ENCODE results near the gene GIPC2.
"Not testable (repeated sequence)": the region's sequence is repeated elsewhere in the genome, so short reads cannot be mapped to it uniquely, and the experiment has no call there.

GIPC2 gene

DNA sequence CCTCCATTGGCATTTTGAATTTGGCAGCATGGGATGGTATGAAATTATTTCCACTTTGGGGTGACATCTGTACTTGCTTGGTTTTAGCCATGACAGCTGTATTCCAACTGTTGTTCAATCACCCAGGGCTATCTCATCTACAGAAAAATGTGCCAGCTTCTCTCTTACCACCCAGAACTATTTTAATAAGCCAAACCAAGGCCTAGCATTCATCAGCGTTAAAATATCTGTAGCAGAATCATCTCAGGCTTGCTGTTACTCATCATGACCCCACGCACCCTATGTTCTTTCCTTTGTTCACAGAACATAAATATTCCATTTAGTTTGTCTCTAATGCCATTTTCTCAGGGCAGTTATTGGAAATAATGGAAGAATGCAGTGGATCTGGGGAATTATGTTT, 49.8 kb downstream of the GIPC2 start:
- no peak for DNase-seq (ENCODE audit: low read depth in 2 of 2)

- DNase-seq (ENCODE audit: low read depth in 2 of 2): no peak
These were observed 50.3 kb downstream of the GIPC2 start for GRCh38 chr1:78096017-78096416.

- DNase-seq (ENCODE audit: low read depth in 2 of 2): no peak
These were observed 51.2 kb downstream of the GIPC2 start for GRCh38 chr1:78096976-78097375.

GRCh38 chr1:78101051-78101450, 55.3 kb downstream of the GIPC2 start:
- DNase-seq (ENCODE audit: low read depth in 2 of 2): no peak

DNA sequence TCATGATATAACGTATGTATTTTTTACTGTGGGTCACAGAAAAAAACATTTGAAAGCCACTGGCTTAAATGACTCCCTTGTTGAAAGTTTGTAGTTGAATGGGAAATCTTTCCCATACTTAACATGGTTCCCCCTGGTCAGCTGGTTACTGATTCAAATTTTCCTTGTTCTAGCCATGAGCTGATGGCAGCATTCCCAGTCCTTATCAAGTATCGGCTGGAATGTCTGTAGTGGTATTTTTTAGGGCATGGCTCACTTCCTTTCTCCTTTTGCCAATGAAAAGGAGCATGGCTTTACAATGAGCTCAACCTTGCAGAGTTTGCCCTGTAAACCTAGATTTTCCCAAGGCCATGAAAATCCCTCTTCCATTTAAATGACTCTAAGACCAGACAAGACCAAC, 55.7 kb downstream of the GIPC2 start:
- DNase-seq (ENCODE audit: low read depth in 2 of 2): no peak

DNA sequence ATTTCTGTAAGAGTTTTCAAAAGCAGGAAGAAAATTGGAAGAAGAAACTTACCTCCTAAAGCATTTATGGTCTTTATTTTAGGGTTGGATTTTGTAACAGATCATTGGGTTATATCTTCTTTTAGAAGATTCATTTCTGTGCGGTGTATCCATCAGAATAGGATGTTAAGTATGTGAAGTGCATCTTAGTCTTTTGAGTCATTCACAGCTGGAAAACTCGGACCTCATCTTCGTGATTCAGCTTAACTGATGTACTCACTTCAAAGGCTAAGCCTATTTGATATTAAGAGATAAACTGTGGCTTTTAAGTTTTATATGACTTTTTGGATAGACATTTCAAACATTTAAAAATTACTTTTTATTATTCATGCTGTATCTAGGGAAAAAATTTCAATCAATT, 56.3 kb downstream of the GIPC2 start:
- DNase-seq (ENCODE audit: low read depth in 2 of 2): no peak

DNA sequence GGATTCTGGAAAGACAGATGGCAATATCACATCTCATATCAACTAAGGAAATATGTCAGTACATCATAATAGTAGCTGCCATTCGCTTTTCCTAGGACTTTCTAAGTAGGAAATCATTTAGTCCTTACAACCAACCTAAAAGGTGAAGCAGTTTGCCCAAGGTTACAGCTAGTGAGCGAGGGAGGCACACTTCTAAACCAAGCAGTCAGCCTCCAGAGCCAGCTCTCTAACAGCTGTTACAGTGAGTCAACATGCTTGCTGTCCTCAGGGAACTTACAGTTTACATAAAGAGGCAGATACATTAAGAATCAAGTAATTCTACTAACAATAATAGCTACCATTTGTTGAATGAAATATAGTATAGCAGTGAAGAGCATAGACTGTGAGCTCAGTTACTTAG, 57.1 kb downstream of the GIPC2 start:
- no peak for DNase-seq (ENCODE audit: low read depth in 2 of 2)

- DNase-seq (ENCODE audit: low read depth in 2 of 2): no peak
These were observed 58.6 kb downstream of the GIPC2 start for GRCh38 chr1:78104322-78104721.

DNA sequence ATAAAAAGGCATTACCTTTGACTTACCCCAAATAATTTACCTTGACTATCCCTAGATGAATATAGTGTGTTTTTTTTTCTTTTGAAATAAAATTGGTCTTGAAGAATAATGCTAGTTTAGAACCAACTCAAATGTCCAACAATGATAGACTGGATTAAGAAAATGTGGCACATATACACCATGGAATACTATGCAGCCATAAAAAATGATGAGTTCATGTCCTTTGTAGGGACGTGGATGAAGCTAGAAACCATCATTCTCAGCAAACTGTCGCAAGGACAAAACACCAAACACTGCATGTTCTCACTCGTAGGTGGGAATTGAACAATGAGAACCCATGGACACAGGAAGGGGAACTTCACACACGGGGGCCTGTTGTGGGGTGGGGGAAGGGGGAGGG, 63.9 kb downstream of the GIPC2 start:
- DNase-seq (ENCODE audit: low read depth in 2 of 2): not testable (repeated sequence)

DNA sequence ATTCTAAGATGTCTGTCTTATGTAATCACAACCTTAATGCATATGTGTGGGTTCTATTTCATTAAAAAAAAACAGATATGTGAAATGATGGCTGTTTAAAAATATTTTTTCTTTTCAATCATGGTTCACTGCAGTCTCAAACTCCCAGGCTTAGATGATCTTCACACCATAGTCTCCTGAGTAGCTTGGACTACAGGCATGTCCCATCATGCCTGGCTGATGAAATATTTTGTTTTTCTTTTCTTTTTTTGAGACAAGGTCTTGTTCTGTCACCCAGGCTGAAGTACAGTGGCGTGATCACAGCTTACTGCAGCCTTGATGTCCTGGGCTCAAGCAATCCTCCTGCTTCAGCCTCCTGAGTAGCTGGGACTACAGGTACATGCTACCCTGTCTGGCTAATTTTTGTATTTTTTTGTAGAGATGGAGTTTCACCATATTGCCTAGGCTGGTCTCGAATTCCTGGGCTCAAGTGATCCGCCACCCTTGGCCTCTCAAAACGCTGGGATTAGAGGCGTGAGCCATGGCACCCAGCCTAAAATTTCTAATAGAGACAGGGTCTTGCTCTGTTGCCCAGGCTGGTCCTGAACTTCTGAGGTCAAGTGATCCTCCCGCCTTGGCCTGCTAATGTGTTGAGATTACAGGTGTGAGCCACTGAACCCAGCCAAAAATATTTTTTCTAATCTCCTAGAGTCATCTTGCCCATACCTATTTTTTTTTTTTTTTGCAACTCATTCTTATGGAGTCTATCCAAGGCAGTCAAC, 67.6 kb downstream of the GIPC2 start:
- no peak for DNase-seq (ENCODE audit: low read depth in 2 of 2)

- peak; percentile 14 to 35 for DNase-seq (ENCODE audit: low read depth in 2 of 2)
These were observed 68.5 kb downstream of the GIPC2 start for GRCh38 chr1:78114034-78114956.

DNA sequence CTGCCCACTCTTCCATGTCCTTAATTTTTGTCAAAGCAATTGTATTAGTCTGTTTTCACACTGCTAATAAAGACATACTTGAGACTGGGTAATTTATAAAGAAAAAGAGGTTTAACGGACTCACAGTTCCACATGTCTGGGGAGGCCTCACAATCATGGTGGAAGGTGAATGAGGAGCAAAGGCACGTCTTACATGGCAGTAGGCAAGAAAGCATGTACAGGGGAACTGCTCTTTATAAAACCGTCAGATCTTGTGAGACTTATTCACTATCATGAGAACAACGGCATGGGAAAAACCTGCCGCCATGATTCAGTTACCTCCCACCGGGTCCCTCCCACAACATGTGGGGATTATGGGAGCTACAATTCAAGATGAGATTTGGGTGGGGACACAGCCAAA, 74.7 kb downstream of the GIPC2 start:
- DNase-seq (ENCODE audit: low read depth in 2 of 2): not testable (repeated sequence)

GRCh38 chr1:78121710-78122109, 75.9 kb downstream of the GIPC2 start:
- DNase-seq (ENCODE audit: low read depth in 2 of 2): no peak

DNA sequence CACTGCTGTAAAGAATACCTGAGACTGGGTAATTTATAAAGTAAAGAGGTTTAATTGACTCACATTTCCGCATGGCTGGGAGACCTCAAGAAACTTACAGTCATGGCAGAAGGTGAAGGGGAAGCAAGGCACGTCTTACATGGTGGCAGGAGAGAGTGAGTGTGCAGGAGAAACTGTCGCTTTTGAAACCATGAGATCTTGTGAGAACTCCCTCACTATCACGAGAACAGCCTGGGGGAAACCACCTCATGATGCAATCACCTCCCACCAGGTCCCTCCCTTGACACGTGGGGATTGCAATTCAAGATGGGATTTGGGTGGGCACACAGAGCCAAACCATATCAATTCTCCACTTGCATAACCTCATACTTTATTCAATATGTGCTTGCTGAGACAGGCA, 76.6 kb downstream of the GIPC2 start:
- DNase-seq (ENCODE audit: low read depth in 2 of 2): no peak

GRCh38 chr1:78126506-78126905, 80.7 kb downstream of the GIPC2 start:
- no peak for DNase-seq (ENCODE audit: low read depth in 2 of 2)

GRCh38 chr1:78132174-78132947, 86.6 kb downstream of the GIPC2 start:
- DNase-seq (ENCODE audit: low read depth in 2 of 2): no peak

GRCh38 chr1:78132948-78133322, 87.2 kb downstream of the GIPC2 start:
- no peak for DNase-seq (ENCODE audit: low read depth in 2 of 2)

DNA sequence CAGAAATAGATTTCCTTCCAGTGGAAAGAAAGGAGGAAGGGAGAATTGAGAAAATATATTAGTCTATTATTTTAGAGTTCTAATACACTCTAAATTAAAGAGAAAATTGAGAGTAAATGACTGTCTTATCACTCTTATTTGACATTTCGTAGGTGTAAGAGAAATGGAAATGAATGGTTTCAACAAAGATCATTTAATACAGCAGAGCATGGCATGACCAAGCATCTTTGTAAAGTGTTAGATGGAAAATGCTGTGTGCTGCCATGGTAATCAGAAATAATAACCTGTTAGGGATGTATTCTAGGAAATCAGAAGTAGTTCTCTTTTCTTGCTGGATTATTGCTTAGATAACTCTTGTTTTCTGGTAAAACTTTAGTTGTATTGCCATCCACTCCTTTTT, 90.9 kb downstream of the GIPC2 start:
- DNase-seq (ENCODE audit: low read depth in 2 of 2): no peak

DNA sequence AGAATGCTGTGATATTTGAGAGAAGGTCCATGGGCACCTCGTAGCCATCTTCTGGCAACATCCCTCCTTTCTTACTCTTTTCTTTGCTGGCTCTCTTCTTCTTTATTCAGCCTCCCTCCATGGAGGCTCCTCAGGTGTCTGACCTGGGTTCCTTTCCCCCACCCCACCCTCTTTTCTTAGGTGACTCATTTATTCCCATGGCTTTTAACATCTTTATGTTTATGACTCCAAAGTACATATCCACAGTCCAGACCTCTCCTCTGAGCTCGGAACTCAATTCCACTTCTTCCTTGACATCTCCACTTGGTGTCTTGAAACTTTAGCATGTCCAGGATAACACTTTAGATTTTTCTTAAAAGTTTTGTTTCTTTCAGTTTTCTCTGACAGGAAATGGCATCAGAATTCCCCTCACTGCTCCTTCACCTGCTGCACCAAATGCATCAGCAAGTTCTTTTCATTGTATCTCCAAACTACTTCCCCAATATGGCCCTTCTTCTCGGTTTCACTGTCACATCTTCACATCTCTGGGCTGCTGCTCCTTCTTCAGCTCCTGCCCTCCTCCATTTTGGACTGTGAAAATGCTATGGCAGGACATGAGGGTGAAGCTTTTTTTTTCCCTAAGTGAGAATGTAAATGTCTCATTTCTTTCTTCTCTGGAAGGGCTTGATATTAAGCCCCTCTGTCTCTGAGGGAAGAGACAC, 95.9 kb downstream of the GIPC2 start:
- no peak for DNase-seq (ENCODE audit: low read depth in 2 of 2)

- DNase-seq (ENCODE audit: low read depth in 2 of 2): no peak
These were observed 97.0 kb downstream of the GIPC2 start for GRCh38 chr1:78142736-78143135.

DNA sequence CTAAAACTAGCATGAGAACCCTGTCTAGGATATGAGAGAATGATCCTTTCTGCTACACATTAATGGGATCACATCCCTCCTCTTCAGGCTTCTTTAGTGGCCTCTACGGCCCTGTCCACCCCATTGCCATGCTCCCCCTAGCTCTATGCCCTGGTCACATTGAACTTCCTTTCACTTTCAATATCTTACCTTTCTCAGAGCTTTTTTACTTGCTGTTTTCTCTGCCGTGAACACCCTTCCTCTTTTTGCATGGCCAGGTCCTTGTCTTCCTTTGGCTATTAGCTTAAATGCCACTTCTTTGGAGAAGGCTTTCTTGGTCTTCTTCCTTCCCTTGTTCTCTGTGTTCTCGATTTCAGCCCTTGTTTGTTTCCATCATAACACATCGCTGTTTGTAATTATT, 97.4 kb downstream of the GIPC2 start:
- no peak for DNase-seq (ENCODE audit: low read depth in 2 of 2)

DNA sequence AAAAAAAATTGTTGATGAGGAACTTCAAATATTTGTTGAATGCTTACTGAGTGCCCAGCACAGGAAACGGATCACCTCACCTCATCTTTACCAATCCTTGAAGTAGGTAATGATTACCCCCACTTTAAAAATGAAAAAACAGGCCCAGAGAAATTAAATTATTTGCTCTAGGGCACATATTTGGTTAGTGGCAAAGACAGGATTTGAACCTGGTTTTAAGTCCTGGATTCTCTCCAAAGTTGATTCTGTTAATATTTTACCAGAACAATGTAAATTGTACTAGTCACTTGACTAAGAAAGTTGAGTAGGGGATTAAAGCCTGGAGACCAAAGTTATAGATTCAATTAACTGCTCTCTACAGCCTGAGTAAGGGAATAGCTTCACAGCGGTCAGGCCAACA, 97.9 kb downstream of the GIPC2 start:
- DNase-seq (ENCODE audit: low read depth in 2 of 2): no peak

Measured in stimulated activated CD4-positive, alpha-beta T cell treated with anti-CD3 and anti-CD28 coated beads, Interleukin-15, amount 100 ng/mL, for 48 hours (primary cell).